KOPT-K1 (cell line): ENCODE data around the gene SOX18.

Source experiments
- H3K27ac ChIP-seq: fragments of 200-600 bp; sonication (generic); 2 replicates; pipeline ENCODE4 v1.5.1; 2016; ENCODE audit warnings: antibody characterized with exemption, mild to moderate bottlenecking, low read depth, low read length; ENCODE audit not compliant: poor library complexity, severe bottlenecking
- H3K36me3 ChIP-seq: fragments of 200-600 bp; sonication (generic); 2 replicates; pipeline ENCODE4 v1.5.1; 2017; ENCODE audit warnings: antibody characterized with exemption, mild to moderate bottlenecking, low read length, moderate library complexity; ENCODE audit not compliant: insufficient read depth
- H3K9me3 ChIP-seq: fragments of 200-600 bp; sonication (generic); 2 replicates; pipeline ENCODE4 v1.5.1; 2017; ENCODE audit warnings: antibody characterized with exemption, low read length, mild to moderate bottlenecking; ENCODE audit not compliant: insufficient read depth, poor library complexity, severe bottlenecking

The SOX18 gene

GRCh38 chr20:64042054-64042781 is 7.2 kb downstream of the SOX18 start:
- H3K27ac ChIP-seq: peak overlapping the region; percentile 64
- no peaks in the 10 kb centered on the region for H3K9me3 ChIP-seq
- H3K36me3 ChIP-seq: no peaks in the 10 kb centered on the region

- Histone ChIP-seq H3K36me3 (no peaks in the 10 kb centered on the region), H3K9me3 (no peaks in the 10 kb centered on the region), H3K27ac (peak overlapping the region; percentile 64)
These were observed 7.7 kb downstream of the SOX18 start for GRCh38 chr20:64041781-64042053.

- Histone ChIP-seq H3K36me3 (no peaks in the 10 kb centered on the region), H3K27ac (peak overlapping the region; percentile 64), H3K9me3 (no peaks in the 10 kb centered on the region)
These were observed 8.2 kb downstream of the SOX18 start for GRCh38 chr20:64041040-64041780.

GRCh38 chr20:64040231-64041039 is 9.0 kb downstream of the SOX18 start:
- no peaks in the 10 kb centered on the region for H3K9me3 ChIP-seq
- H3K27ac ChIP-seq: peak overlapping the region; percentile 64
- H3K36me3 ChIP-seq: no peaks in the 10 kb centered on the region

- H3K9me3 ChIP-seq: no peaks in the 10 kb centered on the region
- peak overlapping the region; percentile 62 for H3K27ac ChIP-seq
- H3K36me3 ChIP-seq: no peaks in the 10 kb centered on the region
These were observed 9.9 kb downstream of the SOX18 start for GRCh38 chr20:64039293-64040160.

- H3K27ac ChIP-seq: peak overlapping the region; percentile 62
- H3K9me3 ChIP-seq: no peaks in the 10 kb centered on the region
- peaks cover 8% of the 10 kb centered on the region; the same call in 1 of the 2 replicates for H3K36me3 ChIP-seq
These were observed 10.7 kb downstream of the SOX18 start for GRCh38 chr20:64038565-64039292.

- H3K27ac ChIP-seq: peak overlapping the region; percentile 62
- no peaks in the 10 kb centered on the region for H3K9me3 ChIP-seq
- H3K36me3 ChIP-seq: peaks cover 13% of the 10 kb centered on the region; the same call in 1 of the 2 replicates
These were observed 11.2 kb downstream of the SOX18 start for GRCh38 chr20:64038224-64038564.

- Histone ChIP-seq H3K27ac (peak overlapping the region; percentile 91), H3K9me3 (no peaks in the 10 kb centered on the region), H3K36me3 (peaks cover 18% of the 10 kb centered on the region)
These were observed 11.8 kb downstream of the SOX18 start for GRCh38 chr20:64037498-64038213.

- H3K27ac ChIP-seq: peak overlapping the region; percentile 91
- H3K36me3 ChIP-seq: peaks cover 24% of the 10 kb centered on the region
- H3K9me3 ChIP-seq: no peaks in the 10 kb centered on the region
These were observed 12.3 kb downstream of the SOX18 start for GRCh38 chr20:64037199-64037497.

GRCh38 chr20:64036346-64037198 is 12.9 kb downstream of the SOX18 start:
- Histone ChIP-seq H3K9me3 (no peaks in the 10 kb centered on the region), H3K27ac (peak overlapping the region; percentile 91), H3K36me3 (peaks cover 29% of the 10 kb centered on the region)

- Histone ChIP-seq H3K9me3 (no peaks in the 10 kb centered on the region), H3K27ac (peak within 1 kb of the TSS; percentile 91)
These were observed 13.5 kb downstream of the SOX18 start, which contains the start of gene C20orf204 for GRCh38 chr20:64035933-64036345. Gene C20orf204 (plus strand): TSS chr20:64036182. CDS start chr20:64036324, 142 bp downstream.

GRCh38 chr20:64035066-64035932 is 14.1 kb downstream of the SOX18 start:
- no peaks in the 10 kb centered on the region for H3K9me3 ChIP-seq
- peaks cover 41% of the 10 kb centered on the region for H3K36me3 ChIP-seq
- H3K27ac ChIP-seq: peak overlapping the region; percentile 91

More at GRCh38 chr20:64035933-64036345, 13.5 kb downstream of the SOX18 start, which contains the start of gene C20orf204:
- H3K36me3 ChIP-seq: peaks cover 35% of the 10 kb centered on the region
